ENCODE results near the gene ARHGAP32. TPM values are rescaled to one million over a fixed set of nuclear protein-coding genes. Genes with fewer than 3 reads are reported as not detected.

ARHGAP32 gene
- polyA plus RNA-seq, 1 donor from 2014 or later: 12.0 TPM

GRCh38 chr11:128917144-128917724, 274.9 kb downstream of the ARHGAP32 start:
- Histone ChIP-seq H3F3A (ENCODE audit: insufficient read depth, low read length, poor library complexity, severe bottlenecking) (no peaks in the 10 kb centered on the region), H3K27me3 (ENCODE audit: insufficient read depth, low read depth, low read length) (no peaks in the 10 kb centered on the region), H3K9ac (ENCODE audit: low read length) (no peak overlapping the region), H4K20me1 (ENCODE audit: insufficient read depth) (no peaks in the 10 kb centered on the region), H3K36me3 (ENCODE audit: insufficient read depth, low read length) (no peaks in the 10 kb centered on the region), H2AFZ (ENCODE audit: low read depth, low read length) (no peak overlapping the region), H3K27ac (ENCODE audit: low read length) (no peak overlapping the region), H3K4me3 (ENCODE audit: low read length) (no peak overlapping the region), H3K79me2 (replicated peaks; ENCODE audit: insufficient read depth, low read length) (no peaks in the 10 kb centered on the region), H3K4me2 (ENCODE audit: low read length) (no peak overlapping the region), H3K9me3 (ENCODE audit: low read length) (no peaks in the 10 kb centered on the region), H3K9me2 (ENCODE audit: insufficient read depth, low read length) (no peaks in the 10 kb centered on the region)
- TF ChIP-seq RAD21 (conservative IDR thresholded peaks at IDR 0.05) (no peak), CTCF (IDR thresholded peaks at IDR 0.05; ENCODE audit: poor library complexity, severe bottlenecking) (no peak), MXI1 (conservative IDR thresholded peaks at IDR 0.05; ENCODE audit: poor library complexity, severe bottlenecking) (no peak), EZH2 (IDR thresholded peaks at IDR 0.05; ENCODE audit: borderline replicate concordance, insufficient read depth, low read length, poor library complexity, severe bottlenecking) (no peak), POLR2AphosphoS5 (IDR thresholded peaks at IDR 0.05) (no peak)

GRCh38 chr11:128916681-128917080, 275.4 kb downstream of the ARHGAP32 start:
- H3K9me3 ChIP-seq (ENCODE audit: low read length): no peaks in the 10 kb centered on the region
- H3K36me3 ChIP-seq (ENCODE audit: insufficient read depth, low read length): no peaks in the 10 kb centered on the region
- no peak overlapping the region for H2AFZ ChIP-seq (ENCODE audit: low read depth, low read length)
- H4K20me1 ChIP-seq (ENCODE audit: insufficient read depth): no peaks in the 10 kb centered on the region
- H3K4me2 ChIP-seq (ENCODE audit: low read length): no peak overlapping the region
- H3F3A ChIP-seq (ENCODE audit: insufficient read depth, low read length, poor library complexity, severe bottlenecking): no peaks in the 10 kb centered on the region
- no peaks in the 10 kb centered on the region for H3K9me2 ChIP-seq (ENCODE audit: insufficient read depth, low read length)
- no peak overlapping the region for H3K27ac ChIP-seq (ENCODE audit: low read length)
- H3K4me3 ChIP-seq (ENCODE audit: low read length): no peak overlapping the region
- no peaks in the 10 kb centered on the region for H3K27me3 ChIP-seq (ENCODE audit: insufficient read depth, low read depth, low read length)
- TF ChIP-seq EP300 (conservative IDR thresholded peaks at IDR 0.05; ENCODE audit: poor library complexity, severe bottlenecking) (no peak), CTCF (IDR thresholded peaks at IDR 0.05; ENCODE audit: poor library complexity, severe bottlenecking) (no peak), EZH2 (IDR thresholded peaks at IDR 0.05; ENCODE audit: borderline replicate concordance, insufficient read depth, low read length, poor library complexity, severe bottlenecking) (no peak), POLR2AphosphoS5 (IDR thresholded peaks at IDR 0.05) (no peak), RAD21 (conservative IDR thresholded peaks at IDR 0.05) (no peak), SMC3 (conservative IDR thresholded peaks at IDR 0.05; ENCODE audit: poor library complexity) (no peak), TAF1 (IDR thresholded peaks at IDR 0.05; ENCODE audit: low read depth) (no peak), MXI1 (conservative IDR thresholded peaks at IDR 0.05; ENCODE audit: poor library complexity, severe bottlenecking) (no peak)
- TF ChIP-seq, protein P1, sequence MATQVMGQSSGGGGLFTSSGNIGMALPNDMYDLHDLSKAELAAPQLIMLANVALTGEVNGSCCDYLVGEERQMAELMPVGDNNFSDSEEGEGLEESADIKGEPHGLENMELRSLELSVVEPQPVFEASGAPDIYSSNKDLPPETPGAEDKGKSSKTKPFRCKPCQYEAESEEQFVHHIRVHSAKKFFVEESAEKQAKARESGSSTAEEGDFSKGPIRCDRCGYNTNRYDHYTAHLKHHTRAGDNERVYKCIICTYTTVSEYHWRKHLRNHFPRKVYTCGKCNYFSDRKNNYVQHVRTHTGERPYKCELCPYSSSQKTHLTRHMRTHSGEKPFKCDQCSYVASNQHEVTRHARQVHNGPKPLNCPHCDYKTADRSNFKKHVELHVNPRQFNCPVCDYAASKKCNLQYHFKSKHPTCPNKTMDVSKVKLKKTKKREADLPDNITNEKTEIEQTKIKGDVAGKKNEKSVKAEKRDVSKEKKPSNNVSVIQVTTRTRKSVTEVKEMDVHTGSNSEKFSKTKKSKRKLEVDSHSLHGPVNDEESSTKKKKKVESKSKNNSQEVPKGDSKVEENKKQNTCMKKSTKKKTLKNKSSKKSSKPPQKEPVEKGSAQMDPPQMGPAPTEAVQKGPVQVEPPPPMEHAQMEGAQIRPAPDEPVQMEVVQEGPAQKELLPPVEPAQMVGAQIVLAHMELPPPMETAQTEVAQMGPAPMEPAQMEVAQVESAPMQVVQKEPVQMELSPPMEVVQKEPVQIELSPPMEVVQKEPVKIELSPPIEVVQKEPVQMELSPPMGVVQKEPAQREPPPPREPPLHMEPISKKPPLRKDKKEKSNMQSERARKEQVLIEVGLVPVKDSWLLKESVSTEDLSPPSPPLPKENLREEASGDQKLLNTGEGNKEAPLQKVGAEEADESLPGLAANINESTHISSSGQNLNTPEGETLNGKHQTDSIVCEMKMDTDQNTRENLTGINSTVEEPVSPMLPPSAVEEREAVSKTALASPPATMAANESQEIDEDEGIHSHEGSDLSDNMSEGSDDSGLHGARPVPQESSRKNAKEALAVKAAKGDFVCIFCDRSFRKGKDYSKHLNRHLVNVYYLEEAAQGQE (IDR thresholded peaks at IDR 0.05; ENCODE audit: borderline replicate concordance): no peak
- H3K9ac ChIP-seq (ENCODE audit: low read length): no peak overlapping the region
- no peaks in the 10 kb centered on the region for H3K79me2 ChIP-seq (replicated peaks; ENCODE audit: insufficient read depth, low read length)
